Stimulated activated CD4-positive, alpha-beta T cell treated with anti-CD3 and anti-CD28 coated beads, TNF-alpha, amount 100 ng/mL, for 1 hour (primary cell): ENCODE results near the gene KIF25.

ENCODE experiments used
- DNase-seq, 3 donors: peaks; one replicate each; pipeline ENCODE4 v3.0.0-alpha.2; 2020; ENCODE audit warnings: low read depth in 3 of 3, low spot score in 1 of 3

Gene KIF25, protein sequence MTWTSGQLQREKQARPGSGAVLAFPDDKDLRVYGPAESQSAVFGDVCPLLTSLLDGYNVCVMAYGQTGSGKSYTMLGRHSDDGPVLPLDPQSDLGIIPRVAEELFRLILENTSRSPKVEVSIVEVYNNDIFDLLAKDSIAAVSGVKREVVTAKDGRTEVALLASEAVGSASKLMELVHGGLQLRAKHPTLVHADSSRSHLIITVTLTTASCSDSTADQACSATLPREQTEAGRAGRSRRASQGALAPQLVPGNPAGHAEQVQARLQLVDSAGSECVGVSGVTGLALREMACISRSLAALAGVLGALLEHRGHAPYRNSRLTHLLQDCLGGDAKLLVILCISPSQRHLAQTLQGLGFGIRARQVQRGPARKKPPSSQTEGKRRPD

DNA sequence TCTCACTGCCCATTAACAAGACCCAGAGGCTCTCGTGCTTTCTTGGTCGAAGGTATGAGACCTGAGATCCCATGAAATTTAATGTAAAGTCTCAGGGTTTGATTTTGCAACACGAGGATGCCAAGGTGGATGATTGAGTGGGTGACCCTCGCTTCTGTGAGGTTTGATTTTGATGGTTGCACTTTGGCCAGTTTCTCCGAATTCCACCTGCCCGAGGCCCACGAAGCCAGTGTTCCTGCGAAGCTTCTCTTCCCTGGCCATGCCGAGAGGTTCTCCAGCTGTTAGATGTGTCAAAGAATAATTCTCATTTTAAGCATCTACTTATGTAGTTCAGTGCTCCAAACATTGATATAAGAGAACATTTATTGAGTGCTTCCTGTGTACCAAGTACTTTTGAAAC lies at the start of gene KIF25:
Gene KIF25 (plus strand): TSS at position 30 of the 400 bp plus-strand sequence. CDS start 31,915 bp downstream, outside the sequence.
- no peak for DNase-seq

DNA sequence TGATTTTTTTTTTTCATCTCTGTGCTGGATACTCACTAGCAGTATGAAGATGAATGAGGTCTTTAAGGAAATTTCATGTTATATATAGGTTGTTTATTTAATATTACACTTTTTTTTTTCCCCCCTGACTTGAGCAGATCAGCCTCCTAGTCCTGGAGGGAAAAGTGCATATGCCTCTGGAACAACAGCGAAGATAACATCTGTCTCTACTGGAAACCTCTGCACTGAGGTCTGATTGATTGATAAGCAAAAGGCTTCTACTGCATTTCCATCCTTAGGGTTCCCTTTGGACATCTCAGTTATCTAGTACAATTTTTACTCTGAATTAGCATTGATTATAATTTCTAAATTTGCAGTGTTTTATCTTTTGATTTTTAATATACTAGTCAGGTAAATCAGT lies 49.8 kb upstream of the KIF25 start:
- no peak for DNase-seq

- DNase-seq = no peak
Measured at GRCh38 chr6:167948716-167949115, 48.8 kb upstream of the KIF25 start.

- DNase-seq = no peak
Measured at GRCh38 chr6:167949121-167949684, 48.3 kb upstream of the KIF25 start.

DNA sequence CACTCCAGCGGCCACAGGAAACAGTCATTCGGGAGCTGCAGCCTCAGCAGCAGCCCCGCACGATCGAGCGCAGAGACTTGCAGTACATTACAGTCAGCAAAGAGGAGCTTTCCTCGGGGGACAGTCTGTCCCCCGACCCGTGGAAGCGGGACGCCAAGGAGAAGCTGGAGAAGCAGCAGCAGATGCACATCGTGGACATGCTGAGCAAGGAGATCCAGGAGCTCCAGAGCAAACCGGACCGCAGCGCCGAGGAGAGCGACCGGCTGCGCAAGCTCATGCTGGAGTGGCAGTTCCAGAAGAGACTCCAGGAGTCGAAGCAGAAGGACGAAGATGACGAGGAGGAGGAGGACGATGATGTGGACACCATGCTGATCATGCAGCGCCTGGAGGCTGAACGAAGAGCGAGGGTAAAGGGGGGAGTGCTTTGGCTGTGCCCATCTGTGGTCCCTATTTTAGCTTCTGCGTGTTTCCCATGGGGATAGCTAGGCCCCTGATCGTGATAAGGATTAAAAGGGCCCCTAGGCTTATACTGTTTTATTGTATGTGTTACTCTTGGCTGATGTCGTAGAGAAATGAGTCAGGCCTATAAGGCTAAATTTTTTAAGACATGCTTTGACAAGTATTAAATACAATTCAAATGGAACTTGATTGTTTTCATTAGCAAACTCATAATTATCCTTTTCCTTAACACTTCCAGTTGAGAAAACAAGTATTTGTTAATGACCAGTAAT lies 45.5 kb upstream of the KIF25 start:
- no peak for DNase-seq

- no peak for DNase-seq
Measured at GRCh38 chr6:167952512-167952859, 45.0 kb upstream of the KIF25 start.

DNA sequence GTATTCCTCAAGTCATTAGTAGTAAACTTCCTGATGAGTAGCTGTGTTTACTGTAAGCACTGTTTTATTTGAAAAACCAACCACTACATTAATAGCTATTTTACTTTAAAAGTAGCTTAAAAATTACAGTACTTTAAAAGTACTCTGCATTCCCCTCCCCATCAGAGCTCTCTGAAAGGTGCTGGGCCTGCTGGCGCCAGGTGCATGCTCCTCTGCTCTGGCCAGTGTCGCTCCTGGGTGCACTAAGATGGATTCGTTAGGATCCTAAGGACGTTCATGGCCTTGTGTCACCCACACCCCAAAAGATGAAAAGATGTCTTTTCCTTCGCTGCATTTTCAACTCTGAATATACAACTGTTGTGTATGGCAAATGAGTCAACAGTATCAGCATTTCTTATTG lies 43.9 kb upstream of the KIF25 start:
- DNase-seq = no peak

GRCh38 chr6:167954151-167954550 lies 43.3 kb upstream of the KIF25 start:
- no peak for DNase-seq

DNA sequence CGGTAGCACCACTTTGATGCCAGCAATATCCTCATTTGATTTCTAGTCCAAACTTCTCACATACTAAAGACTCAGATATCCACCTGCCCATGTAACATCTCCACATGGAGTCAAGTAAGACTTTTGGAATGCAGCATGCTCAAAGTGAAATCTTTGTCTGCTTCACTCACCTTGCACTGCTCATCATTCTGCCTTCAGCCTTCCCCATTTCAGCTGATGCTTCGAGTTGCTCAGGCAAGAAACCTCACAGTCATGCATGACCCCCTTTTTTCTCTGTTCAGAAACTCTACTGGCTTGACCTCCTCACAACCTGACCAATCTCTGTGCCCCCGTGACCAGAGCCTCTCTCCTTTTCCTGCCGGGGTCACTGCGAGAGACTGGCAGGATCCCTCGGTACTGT lies 41.0 kb upstream of the KIF25 start:
- no peak for DNase-seq

GRCh38 chr6:167956983-167957492 lies 40.4 kb upstream of the KIF25 start:
- DNase-seq = no peak

GRCh38 chr6:167957626-167958025 lies 39.8 kb upstream of the KIF25 start:
- DNase-seq = no peak

DNA sequence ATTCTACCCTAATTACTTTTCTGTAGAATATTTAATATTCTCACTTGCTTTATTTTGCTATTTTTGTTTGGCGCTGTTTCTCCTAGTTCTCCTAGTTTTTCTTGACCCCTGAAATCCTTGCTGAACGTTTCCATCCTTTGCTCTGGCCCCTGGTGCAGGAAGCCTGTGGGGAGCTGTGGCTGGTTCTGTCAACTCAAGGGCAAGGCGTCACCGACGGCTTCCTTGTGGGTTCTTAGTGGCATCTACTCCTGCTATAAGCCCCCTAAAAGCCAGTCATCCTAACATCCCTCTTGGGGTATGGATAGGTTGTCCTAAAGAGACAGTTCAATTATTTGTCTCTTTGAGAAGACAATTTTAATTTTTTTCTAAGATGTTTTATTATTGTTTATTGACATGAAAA lies 36.9 kb upstream of the KIF25 start:
- DNase-seq = no peak

DNA sequence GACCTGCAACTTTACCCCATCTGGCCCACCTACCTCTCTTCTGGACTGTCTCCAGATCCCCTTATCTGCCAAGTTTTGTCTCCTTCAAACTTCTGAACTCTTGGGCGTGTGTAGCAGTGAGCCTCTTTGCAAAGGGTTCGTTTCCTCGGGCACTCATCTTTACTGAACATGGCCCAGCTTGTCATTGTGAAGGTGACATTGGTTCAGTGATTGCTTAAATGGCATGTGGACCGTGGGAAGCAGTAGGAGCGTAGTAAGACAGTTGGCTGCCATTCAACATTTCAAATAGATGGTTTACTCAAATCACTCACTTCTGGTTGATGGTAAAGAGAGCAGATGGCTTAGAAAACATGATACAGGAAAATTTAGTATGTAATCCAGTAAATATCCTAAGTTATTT lies 34.8 kb upstream of the KIF25 start:
- DNase-seq = no peak

DNA sequence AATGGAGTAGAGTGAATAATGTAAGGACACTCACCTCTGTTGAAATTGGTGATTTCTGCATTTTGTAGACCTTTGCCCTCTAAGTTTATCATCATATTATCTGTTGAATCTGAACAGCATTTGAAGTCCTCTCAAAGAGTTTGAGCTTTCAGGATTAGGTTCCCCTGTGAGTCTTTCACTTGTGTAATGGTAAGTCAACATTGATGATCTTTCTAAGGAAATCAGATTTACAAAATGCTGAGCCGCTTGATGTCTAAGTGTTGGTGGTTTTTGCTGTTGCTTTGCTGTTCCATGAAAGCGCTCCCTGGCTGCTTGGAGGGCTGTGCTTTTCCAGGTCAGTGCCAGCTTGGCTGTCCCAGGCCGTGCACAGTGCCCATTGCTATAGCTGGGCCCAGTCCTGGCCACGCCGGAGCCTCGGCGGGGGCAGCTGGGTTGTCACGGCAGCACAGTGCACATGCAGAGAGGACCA lies 33.8 kb upstream of the KIF25 start:
- no peak for DNase-seq

DNA sequence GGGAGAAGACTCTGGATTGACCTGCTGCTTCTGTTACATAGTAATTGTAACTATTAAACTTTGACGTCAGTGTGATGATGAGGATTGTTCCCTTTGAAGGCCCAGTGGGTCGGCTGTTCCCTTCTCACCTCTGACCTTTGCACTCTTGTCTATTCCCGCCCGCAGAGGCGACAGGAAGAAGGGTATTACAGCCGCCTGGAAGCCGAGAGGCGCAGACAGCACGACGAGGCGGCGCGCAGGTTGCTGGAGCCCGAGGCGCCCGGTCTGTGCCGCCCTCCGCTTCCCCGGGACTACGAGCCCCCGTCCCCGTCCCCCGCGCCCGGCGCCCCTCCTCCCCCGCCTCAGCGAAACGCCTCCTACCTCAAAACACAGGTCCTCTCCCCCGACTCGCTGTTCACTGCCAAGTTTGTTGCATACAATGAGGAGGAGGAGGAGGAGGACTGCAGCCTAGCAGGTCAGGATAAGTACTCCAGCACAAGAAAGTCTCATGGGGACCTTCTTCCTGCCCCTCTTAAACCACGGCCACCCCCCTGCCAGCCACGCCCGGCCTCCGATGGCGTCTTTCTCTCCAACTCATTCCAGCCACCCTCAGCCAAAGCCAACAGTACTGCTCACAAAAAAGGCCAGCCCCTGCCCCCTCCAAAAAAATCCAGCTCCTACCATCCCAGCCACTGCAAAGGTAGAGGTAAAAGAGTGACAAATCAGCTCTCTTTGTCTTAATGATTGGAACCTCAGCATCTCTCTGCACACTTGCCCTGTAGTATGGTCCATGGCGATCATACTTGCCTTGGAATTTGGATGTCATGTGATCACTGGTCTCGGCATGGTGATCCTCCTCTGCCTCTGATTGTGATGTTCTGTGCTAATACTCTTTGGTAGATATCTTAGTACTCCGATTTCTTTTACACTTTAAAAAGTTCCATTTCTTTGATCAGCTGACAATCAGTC lies 31.6 kb upstream of the KIF25 start:
- no peak for DNase-seq

GRCh38 chr6:167966540-167966905 lies 30.9 kb upstream of the KIF25 start:
- no peak for DNase-seq

GRCh38 chr6:167968091-167968490 lies 29.4 kb upstream of the KIF25 start:
- DNase-seq = no peak

GRCh38 chr6:167970230-167970629 lies 27.2 kb upstream of the KIF25 start:
- no peak for DNase-seq

DNA sequence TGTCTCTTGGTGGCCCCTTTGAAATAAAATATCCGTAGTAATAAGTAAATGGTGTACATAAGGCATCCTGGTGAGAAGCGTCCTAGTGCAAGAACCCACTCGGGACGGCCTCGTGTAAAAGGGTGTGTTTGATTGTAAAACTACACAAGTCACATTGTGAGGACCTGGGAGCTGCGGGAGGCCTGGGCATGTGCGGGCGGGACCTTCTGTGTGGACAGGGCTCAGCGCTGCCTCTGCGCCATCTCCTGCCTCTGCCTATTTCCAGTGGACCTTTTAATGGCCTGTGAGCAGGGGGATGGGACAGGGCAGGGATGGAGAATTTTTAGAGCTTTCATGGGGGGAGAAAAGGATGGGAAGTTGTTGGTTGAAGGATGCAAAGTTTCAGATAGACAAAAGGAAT lies 25.3 kb upstream of the KIF25 start:
- no peak for DNase-seq

DNA sequence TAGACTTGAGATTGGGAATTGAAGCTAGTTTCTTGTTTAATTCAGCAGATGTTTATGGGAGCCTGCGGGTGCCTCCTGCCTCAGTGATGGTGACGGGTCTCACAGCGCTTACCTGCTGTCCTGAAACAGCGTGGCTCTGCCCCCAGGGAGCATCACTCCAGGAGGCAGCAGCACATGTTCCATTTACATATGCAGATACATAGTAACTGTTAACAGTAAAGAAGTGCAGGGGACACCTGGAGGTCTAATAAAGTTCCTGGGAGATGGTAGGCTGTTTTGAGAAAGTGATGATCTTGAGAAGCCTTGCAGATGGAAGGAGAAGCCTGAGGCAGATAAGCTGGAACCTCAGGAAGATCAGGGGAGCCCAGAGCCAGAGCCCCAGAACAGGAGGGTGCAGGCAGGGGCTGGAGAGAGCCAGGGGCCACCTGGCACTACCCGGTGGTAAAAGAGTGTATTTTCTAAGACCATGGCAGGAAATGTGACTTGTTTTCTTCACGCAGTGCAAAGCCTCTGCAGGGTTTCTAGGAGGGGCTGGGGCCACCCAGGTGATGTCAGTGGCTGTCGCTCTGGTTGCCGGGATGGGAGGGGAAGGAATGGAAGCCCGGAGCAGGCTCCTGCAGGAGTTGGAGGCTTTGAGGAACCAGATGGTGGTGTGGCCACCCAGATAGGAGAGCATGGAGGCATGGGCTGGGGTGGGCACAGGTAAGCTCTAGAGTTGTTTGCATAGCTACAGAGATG lies 24.2 kb upstream of the KIF25 start:
- DNase-seq = no peak
